ENCODE measurements around the gene GRID1. TPM values are rescaled to one million over a fixed set of nuclear protein-coding genes. Genes with fewer than 3 reads are reported as not detected.

GRID1 gene
- total RNA-seq, 1 donor from 2014 or later, result 0.75 TPM

- no peak for DNase-seq (ENCODE audit: low read depth)
- no peak overlapping the region for H3K4me3 Mint-ChIP-seq (ENCODE audit: unreplicated experiment)
- FAIRE-seq, result no peak
- H3K4me2 ChIP-seq (ENCODE audit: low read length), result no peak overlapping the region
- no peaks in the 10 kb centered on the region for H3K27me3 ChIP-seq (ENCODE audit: insufficient read depth, low read length)
- H3K9ac ChIP-seq (ENCODE audit: low read length), result no peak overlapping the region
- TF ChIP-seq CTCF (IDR thresholded peaks at IDR 0.05; ENCODE audit: insufficient read depth, low read depth, low read length), result no peak
- TF ChIP-seq EZH2 (IDR thresholded peaks at IDR 0.05; ENCODE audit: insufficient read depth, low read length), result no peak
- H3K36me3 ChIP-seq (ENCODE audit: insufficient read depth, low read length), result no peaks in the 10 kb centered on the region
- no peak overlapping the region for H3K27ac ChIP-seq (ENCODE audit: low read depth, low read length)
- H3K4me1 ChIP-seq (ENCODE audit: insufficient read depth, low read length), result no peaks in the 10 kb centered on the region
- H4K20me1 ChIP-seq (ENCODE audit: insufficient read depth, low read length), result no peaks in the 10 kb centered on the region
- no peak overlapping the region for H3K4me3 ChIP-seq (ENCODE audit: insufficient read depth, low read depth, low read length)
- peaks cover 6% of the 10 kb centered on the region for H3K27me3 Mint-ChIP-seq (ENCODE audit: low read depth, unreplicated experiment)
- H3K9me3 Mint-ChIP-seq (ENCODE audit: unreplicated experiment), result no peaks in the 10 kb centered on the region
- H2AFZ ChIP-seq (ENCODE audit: low read depth, low read length), result no peak overlapping the region
- H3K79me2 ChIP-seq (ENCODE audit: insufficient read depth, low read length), result no peaks in the 10 kb centered on the region
- peaks cover 2% of the 10 kb centered on the region for H3K4me1 Mint-ChIP-seq (ENCODE audit: low read depth, unreplicated experiment)
- H3K27ac Mint-ChIP-seq (ENCODE audit: unreplicated experiment), result no peak overlapping the region
- H3K9me3 ChIP-seq (ENCODE audit: insufficient read depth, low read depth, low read length), result peaks cover 4% of the 10 kb centered on the region
- no peaks in the 10 kb centered on the region for H3K36me3 Mint-ChIP-seq (ENCODE audit: low read depth, unreplicated experiment)
Observed at GRCh38 chr10:85919491-85920021, 447.0 kb downstream of the GRID1 start.

- Histone ChIP-seq H3K79me2 (ENCODE audit: insufficient read depth, low read length) (no peaks in the 10 kb centered on the region), H3K4me2 (ENCODE audit: low read length) (no peak overlapping the region), H3K4me1 (ENCODE audit: insufficient read depth, low read length) (no peaks in the 10 kb centered on the region), H3K36me3 (ENCODE audit: insufficient read depth, low read length) (no peaks in the 10 kb centered on the region), H2AFZ (ENCODE audit: low read depth, low read length) (no peak overlapping the region), H3K27ac (ENCODE audit: low read depth, low read length) (no peak overlapping the region), H3K9me3 (ENCODE audit: insufficient read depth, low read depth, low read length) (peaks cover 4% of the 10 kb centered on the region), H3K27me3 (ENCODE audit: insufficient read depth, low read length) (no peaks in the 10 kb centered on the region), H4K20me1 (ENCODE audit: insufficient read depth, low read length) (no peaks in the 10 kb centered on the region), H3K4me3 (ENCODE audit: insufficient read depth, low read depth, low read length) (no peak overlapping the region), H3K9ac (ENCODE audit: low read length) (no peak overlapping the region)
- H3K9me3 Mint-ChIP-seq (ENCODE audit: unreplicated experiment), result no peaks in the 10 kb centered on the region
- no peak overlapping the region for H3K27ac Mint-ChIP-seq (ENCODE audit: unreplicated experiment)
- no peak for DNase-seq (ENCODE audit: low read depth)
- peaks cover 6% of the 10 kb centered on the region for H3K27me3 Mint-ChIP-seq (ENCODE audit: low read depth, unreplicated experiment)
- TF ChIP-seq CTCF (IDR thresholded peaks at IDR 0.05; ENCODE audit: insufficient read depth, low read depth, low read length) (no peak), EZH2 (IDR thresholded peaks at IDR 0.05; ENCODE audit: insufficient read depth, low read length) (no peak)
- no peak overlapping the region for H3K4me3 Mint-ChIP-seq (ENCODE audit: unreplicated experiment)
- no peak for FAIRE-seq
- H3K36me3 Mint-ChIP-seq (ENCODE audit: low read depth, unreplicated experiment), result no peaks in the 10 kb centered on the region
- peaks cover 2% of the 10 kb centered on the region for H3K4me1 Mint-ChIP-seq (ENCODE audit: low read depth, unreplicated experiment)
Observed at GRCh38 chr10:85918371-85918770, 448.2 kb downstream of the GRID1 start.

GRCh38 chr10:85917601-85918000, 449.0 kb downstream of the GRID1 start:
- FAIRE-seq, result no peak

More at GRCh38 chr10:85917601-85918000, 449.0 kb downstream of the GRID1 start:
- Histone ChIP-seq H3K27me3 (ENCODE audit: insufficient read depth, low read length) (no peaks in the 10 kb centered on the region), H3K4me3 (ENCODE audit: insufficient read depth, low read depth, low read length) (no peak overlapping the region), H4K20me1 (ENCODE audit: insufficient read depth, low read length) (no peaks in the 10 kb centered on the region), H2AFZ (ENCODE audit: low read depth, low read length) (no peak overlapping the region), H3K9ac (ENCODE audit: low read length) (no peak overlapping the region), H3K27ac (ENCODE audit: low read depth, low read length) (no peak overlapping the region), H3K79me2 (ENCODE audit: insufficient read depth, low read length) (no peaks in the 10 kb centered on the region), H3K36me3 (ENCODE audit: insufficient read depth, low read length) (no peaks in the 10 kb centered on the region), H3K9me3 (ENCODE audit: insufficient read depth, low read depth, low read length) (peaks cover 4% of the 10 kb centered on the region), H3K4me1 (ENCODE audit: insufficient read depth, low read length) (no peaks in the 10 kb centered on the region), H3K4me2 (ENCODE audit: low read length) (no peak overlapping the region)
- no peak for TF ChIP-seq EZH2 (IDR thresholded peaks at IDR 0.05; ENCODE audit: insufficient read depth, low read length)
- TF ChIP-seq CTCF (IDR thresholded peaks at IDR 0.05; ENCODE audit: insufficient read depth, low read depth, low read length), result no peak
- no peak for DNase-seq (ENCODE audit: low read depth)
- H3K36me3 Mint-ChIP-seq (ENCODE audit: low read depth, unreplicated experiment), result no peaks in the 10 kb centered on the region
- H3K9me3 Mint-ChIP-seq (ENCODE audit: unreplicated experiment), result no peaks in the 10 kb centered on the region
- H3K4me1 Mint-ChIP-seq (ENCODE audit: low read depth, unreplicated experiment), result peaks cover 2% of the 10 kb centered on the region
- H3K27ac Mint-ChIP-seq (ENCODE audit: unreplicated experiment), result no peak overlapping the region
- H3K27me3 Mint-ChIP-seq (ENCODE audit: low read depth, unreplicated experiment), result peaks cover 6% of the 10 kb centered on the region
- no peak overlapping the region for H3K4me3 Mint-ChIP-seq (ENCODE audit: unreplicated experiment)
